ENCODE results near the gene CNTNAP2. TPM values are rescaled to one million over a fixed set of nuclear protein-coding genes. Genes with fewer than 3 reads are reported as not detected.

Gene CNTNAP2
- total and polyA plus RNA-seq, 2 of the 8 experiments (the other 6 are each of a cell fraction or from before 2014, with no cell fraction given), result 27.9 to 71.0 TPM

DNA sequence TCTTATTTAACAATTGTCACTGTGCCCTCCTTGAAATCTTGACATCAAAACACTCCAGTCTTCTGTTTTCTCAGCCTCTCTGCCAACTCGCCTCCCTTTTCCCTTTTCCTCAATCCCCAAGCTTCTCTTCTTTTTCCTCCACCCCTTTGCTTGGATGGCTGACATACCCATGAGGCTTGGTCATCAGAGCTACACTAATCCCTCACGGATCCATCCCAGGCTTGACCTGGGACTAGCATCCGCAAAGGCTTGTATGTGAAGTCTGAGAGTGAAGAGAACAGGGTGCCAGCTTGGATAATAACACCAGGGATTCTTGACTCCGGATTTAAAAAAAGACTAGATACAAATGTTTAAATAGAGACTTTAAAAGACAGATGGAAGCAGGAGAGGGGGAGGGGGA is 2045.2 kb downstream of the CNTNAP2 start:
- Histone ChIP-seq H3K23ac (ENCODE audit: insufficient read length) (no peak overlapping the region), H3K9ac (replicated peaks in 1 of 4; ENCODE audit: extremely low read depth in 1 of 4, low read depth in 3 of 4, low read length in 3 of 4) (no peak overlapping the region), H3K4me2 (ENCODE audit: insufficient read depth in 1 of 2, low read depth in 2 of 2, low read length in 2 of 2) (no peak overlapping the region), H3K56ac (replicated peaks; ENCODE audit: insufficient read length, low read depth, low read length) (no peak overlapping the region), H4K5ac (ENCODE audit: insufficient read length, low read depth, low read length) (no peak overlapping the region), H2AK5ac (ENCODE audit: low read depth, low read length) (no peak overlapping the region), H3K14ac (ENCODE audit: insufficient read length) (no peak overlapping the region), H2BK5ac (ENCODE audit: low read depth, low read length) (no peak overlapping the region), H3K4ac (replicated peaks; ENCODE audit: insufficient read length, low read depth, low read length) (no peak overlapping the region), H3K4me1 (replicated peaks in 1 of 4; ENCODE audit: control insufficient read depth in 3 of 4, insufficient read depth in 4 of 4, low read length in 3 of 4) (no peaks in the 10 kb centered on the region), H3K9me3 (ENCODE audit: insufficient read depth in 2 of 2, low read depth in 1 of 2, low read length in 1 of 2) (no peaks in the 10 kb centered on the region), H3K36me3 (ENCODE audit: control insufficient read depth in 2 of 4, insufficient read depth in 4 of 4, low read length in 3 of 4) (no peaks in the 10 kb centered on the region), H3K27ac (ENCODE audit: low read depth, low read length) (no peak overlapping the region), H3K27me3 (replicated peaks in 1 of 4; ENCODE audit: control insufficient read depth in 3 of 4, extremely low read depth in 1 of 4, insufficient read depth in 3 of 4, low read length in 3 of 4) (no peaks in the 10 kb centered on the region), H2AFZ (ENCODE audit: low read length) (no peak overlapping the region), H4K20me1 (replicated peaks in 1 of 2; ENCODE audit: control insufficient read depth in 1 of 2, insufficient read depth in 2 of 2, low read length in 2 of 2) (no peaks in the 10 kb centered on the region), H4K91ac (replicated peaks; ENCODE audit: insufficient read length, low read length) (no peak overlapping the region), H3K79me1 (ENCODE audit: low read depth, low read length) (no peaks in the 10 kb centered on the region), H2BK20ac (ENCODE audit: low read length) (no peak overlapping the region), H3K79me2 (ENCODE audit: control insufficient read depth in 1 of 2, insufficient read depth in 2 of 2, low read length in 2 of 2) (no peaks in the 10 kb centered on the region), H2BK12ac (ENCODE audit: low read depth, low read length) (no peak overlapping the region), H3K18ac (ENCODE audit: extremely low read depth, low read length) (no peak overlapping the region), H2BK15ac (ENCODE audit: low read length) (no peak overlapping the region), H3K23me2 (ENCODE audit: low read depth, low read length) (no peaks in the 10 kb centered on the region), H4K8ac (ENCODE audit: extremely low read depth, insufficient read depth, low read length) (no peak overlapping the region), H3K4me3 (ENCODE audit: extremely low read depth in 1 of 4, insufficient read depth in 2 of 4, low read depth in 3 of 4, low read length in 4 of 4) (no peak overlapping the region), H2BK120ac (replicated peaks; ENCODE audit: low read depth, low read length) (no peak overlapping the region)
- TF ChIP-seq ASH2L (IDR thresholded peaks at IDR 0.05; ENCODE audit: low read length), result no peak
- TF ChIP-seq CBX5 (IDR thresholded peaks at IDR 0.05; ENCODE audit: low read depth, low read length), result no peak
- no peak for TF ChIP-seq KDM5A (IDR thresholded peaks at IDR 0.05; ENCODE audit: low read length)
- DNase-seq (ENCODE audit: low read depth in 1 of 2, low spot score in 2 of 2), result no peak
- 80% methylated on average over 4 of the region's 4 CpGs; no CpG with 5 or more reads in 1 of the 2 experiments for WGBS, 2 experiments (ENCODE audit: extremely low coverage in 1 of 2, insufficient coverage in 1 of 2, insufficient read length in 1 of 2, insufficient replicate concordance in 2 of 2, low coverage in 1 of 2, low lambda C conversion rate in 2 of 2, missing lambda C conversion rate in 1 of 2)
- ChIA-PET POLR2A (ENCODE audit: partially characterized antibody) (no interaction called here), CTCF (ENCODE audit: partially characterized antibody) (interaction anchor here (1.0 to 3.0 kb wide), 6 partner anchors 8 to 80 kb away, joined by 3 to 13 read pairs (median 5); no protein-coding TSS in a partner anchor)
- FAIRE-seq, result no peak
